H1 (cell line): Measurements from ENCODE around the gene ZPBP2. TPM values are rescaled to one million over a fixed set of nuclear protein-coding genes. Genes with fewer than 3 reads are reported as not detected.

Source experiments
- CTCF ChIA-PET: fragments of 300-600 bp; sonication (Branson Sonifier 250); formaldehyde crosslinking; loops from one replicate; lab custom pipeline; 2021; ENCODE audit not compliant: partially characterized antibody; lab: Charles Lee
- POLR2A ChIA-PET: fragments of 300-600 bp; sonication (Branson Sonifier 250); formaldehyde crosslinking; loops from one replicate; lab custom pipeline; 2021; ENCODE audit warnings: inconsistent platforms; ENCODE audit not compliant: partially characterized antibody; lab: Charles Lee
- DNase-seq, 2 experiments: peaks; one replicate each; pipeline versions ENCODE4 v3.0.0 to v3.0.0-alpha.2; 2010 to 2022; ENCODE audit warnings: low spot score in 2 of 2, low read depth in 1 of 2, mixed read lengths in 1 of 2
- FAIRE-seq: peaks from 2 replicates; lab custom pipeline; 2011; peaks lifted over from hg19 to GRCh38; lab: Jason Lieb, UNC
- H2AFZ ChIP-seq: 2 replicates; pipeline ENCODE4 v1.8.1; 2012; ENCODE audit warnings: low read length, inconsistent platforms
- H2AK5ac ChIP-seq: 2 replicates; pipeline ENCODE4 v1.6.1; 2013; ENCODE audit warnings: low read depth, low read length
- H2BK120ac ChIP-seq: replicated peaks from 2 replicates; pipeline ENCODE3; 2013; ENCODE audit warnings: low read depth, low read length, inconsistent platforms
- H2BK12ac ChIP-seq: 2 replicates; pipeline ENCODE4 v1.6.1; 2013; ENCODE audit warnings: low read depth, low read length
- H2BK15ac ChIP-seq: 2 replicates; pipeline ENCODE4 v1.6.1; 2013; ENCODE audit warnings: low read length
- H2BK20ac ChIP-seq: 2 replicates; pipeline ENCODE4 v1.6.1; 2013; ENCODE audit warnings: low read length
- H2BK5ac ChIP-seq: 2 replicates; pipeline ENCODE4 v1.6.1; 2013; ENCODE audit warnings: low read depth, low read length
- H3K14ac ChIP-seq: 2 replicates; pipeline ENCODE4 v1.6.1; 2013; ENCODE audit warnings: inconsistent platforms; ENCODE audit not compliant: insufficient read length
- H3K18ac ChIP-seq: 2 replicates; pipeline ENCODE4 v1.6.1; 2013; ENCODE audit warnings: low read length; ENCODE audit errors: extremely low read depth
- H3K23ac ChIP-seq: 2 replicates; pipeline ENCODE4 v1.6.1; 2013; ENCODE audit warnings: inconsistent platforms; ENCODE audit not compliant: insufficient read length
- H3K23me2 ChIP-seq: 2 replicates; pipeline ENCODE4 v1.6.1; 2013; ENCODE audit warnings: low read depth, low read length
- H3K27ac ChIP-seq: 2 replicates; pipeline ENCODE4 v1.6.1; 2011; ENCODE audit warnings: low read depth, low read length, inconsistent platforms
- H3K27me3 ChIP-seq, 4 experiments: replicated peaks in 1 of 4; 1 replicate in 1 of 4; 2 replicates in 3 of 4; pipeline versions ENCODE4 v1.6.1 to v1.8.1; 2011 to 2013; ENCODE audit warnings: low read length in 3 of 4, mild to moderate bottlenecking in 3 of 4, inconsistent platforms in 2 of 4, mixed read lengths in 2 of 4, moderate library complexity in 1 of 4; ENCODE audit not compliant: control insufficient read depth in 3 of 4, insufficient read depth in 3 of 4; ENCODE audit errors: extremely low read depth in 1 of 4
- H3K36me3 ChIP-seq, 4 experiments: 2 replicates each; pipeline versions ENCODE4 v1.6.1 to v1.8.1; 2011 to 2013; ENCODE audit warnings: mild to moderate bottlenecking in 4 of 4, low read length in 3 of 4, moderate library complexity in 2 of 4, control low read depth in 1 of 4, inconsistent platforms in 1 of 4; ENCODE audit not compliant: insufficient read depth in 4 of 4, control insufficient read depth in 2 of 4
- H3K4ac ChIP-seq: replicated peaks from 2 replicates; pipeline ENCODE3; 2013; ENCODE audit warnings: low read length, low read depth, mixed read lengths, inconsistent platforms; ENCODE audit not compliant: insufficient read length
- H3K4me1 ChIP-seq, 4 experiments: replicated peaks in 1 of 4; 1 replicate in 1 of 4; 2 replicates in 3 of 4; pipeline versions ENCODE4 v1.6.1 to v1.8.1; 2011 to 2013; ENCODE audit warnings: low read length in 3 of 4, inconsistent platforms in 2 of 4, mixed read lengths in 1 of 4; ENCODE audit not compliant: insufficient read depth in 4 of 4, control insufficient read depth in 3 of 4
- H3K4me2 ChIP-seq, 2 experiments: 2 replicates each; pipeline versions ENCODE4 v1.6.1 to v1.8.1; 2011 to 2013; ENCODE audit warnings: low read depth in 2 of 2, low read length in 2 of 2, control low read depth in 1 of 2, inconsistent platforms in 1 of 2, mild to moderate bottlenecking in 1 of 2; ENCODE audit not compliant: insufficient read depth in 1 of 2
- H3K4me3 ChIP-seq, 4 experiments: fragments of 200-600, 300-600 bp in 1 of 4; sonication (generic), shearing (Covaris generic), sonication (Bioruptor Twin) in 1 of 4; 2 replicates each; pipeline versions ENCODE4 v1.5.1 to v1.8.1; 2011 to 2016; ENCODE audit warnings: low read length in 4 of 4, low read depth in 3 of 4, control low read depth in 2 of 4, inconsistent platforms in 2 of 4, mild to moderate bottlenecking in 2 of 4, mixed read lengths in 1 of 4, moderate library complexity in 1 of 4; ENCODE audit not compliant: insufficient read depth in 2 of 4; ENCODE audit errors: extremely low read depth in 1 of 4
- H3K56ac ChIP-seq: replicated peaks from 2 replicates; pipeline ENCODE3; 2013; ENCODE audit warnings: low read depth, mild to moderate bottlenecking, mixed read lengths, low read length, inconsistent platforms; ENCODE audit not compliant: insufficient read length
- H3K79me1 ChIP-seq: 2 replicates; pipeline ENCODE4 v1.6.1; 2013; ENCODE audit warnings: low read depth, low read length, control low read depth
- H3K79me2 ChIP-seq, 2 experiments: 2 replicates each; pipeline versions ENCODE4 v1.6.1 to v1.8.1; 2012 to 2013; ENCODE audit warnings: low read length in 2 of 2, mild to moderate bottlenecking in 2 of 2, inconsistent platforms in 1 of 2; ENCODE audit not compliant: insufficient read depth in 2 of 2, control insufficient read depth in 1 of 2
- H3K9ac ChIP-seq, 4 experiments: replicated peaks in 1 of 4; 1 replicate in 1 of 4; 2 replicates in 3 of 4; pipeline versions ENCODE4 v1.6.1 to v1.8.1; 2011 to 2013; ENCODE audit warnings: low read depth in 3 of 4, low read length in 3 of 4, control low read depth in 2 of 4, mild to moderate bottlenecking in 2 of 4, moderate library complexity in 2 of 4, inconsistent platforms in 1 of 4; ENCODE audit errors: extremely low read depth in 1 of 4
- H3K9me3 ChIP-seq, 2 experiments: 2 replicates each; pipeline versions ENCODE4 v1.6.1 to v1.8.1; 2012 to 2013; ENCODE audit warnings: mild to moderate bottlenecking in 2 of 2, moderate library complexity in 2 of 2, control low read depth in 1 of 2, inconsistent platforms in 1 of 2, low read depth in 1 of 2, low read length in 1 of 2, mixed read lengths in 1 of 2; ENCODE audit not compliant: insufficient read depth in 2 of 2
- H4K20me1 ChIP-seq, 2 experiments: replicated peaks in 1 of 2; 2 replicates each; pipeline versions ENCODE3 to v1.8.1; 2011 to 2013; ENCODE audit warnings: inconsistent platforms in 2 of 2, low read length in 2 of 2, mild to moderate bottlenecking in 1 of 2; ENCODE audit not compliant: insufficient read depth in 2 of 2, control insufficient read depth in 1 of 2
- H4K5ac ChIP-seq: 2 replicates; pipeline ENCODE4 v1.6.1; 2013; ENCODE audit warnings: low read length, low read depth, mixed read lengths, inconsistent platforms; ENCODE audit not compliant: insufficient read length
- H4K8ac ChIP-seq: 2 replicates; pipeline ENCODE4 v1.8.0; 2013; ENCODE audit warnings: mild to moderate bottlenecking, moderate library complexity, low read length, inconsistent platforms; ENCODE audit not compliant: insufficient read depth; ENCODE audit errors: extremely low read depth
- H4K91ac ChIP-seq: replicated peaks from 2 replicates; pipeline ENCODE3; 2013; ENCODE audit warnings: low read length, mixed read lengths, inconsistent platforms; ENCODE audit not compliant: insufficient read length
- HDAC6 ChIP-seq: IDR thresholded peaks from one replicate; pipeline ENCODE4 v1.7.1; 2012; ENCODE audit warnings: low read depth, mild to moderate bottlenecking, inconsistent platforms, low read length, moderate library complexity
- POLR2AphosphoS5 ChIP-seq: IDR thresholded peaks from 2 replicates; pipeline ENCODE4 v1.6.1; 2011; ENCODE audit warnings: low read depth, low read length
- WGBS, 2 experiments: shearing (Covaris generic) in 1 of 2; methylation state at CpG; one replicate each; pipeline versions ENCODE4 v1.1.6 to v1.1.7; 2013 to 2015; ENCODE audit warnings: low lambda C conversion rate in 2 of 2, mixed read lengths in 2 of 2, inconsistent platforms in 1 of 2, low coverage in 1 of 2, missing lambda C conversion rate in 1 of 2; ENCODE audit not compliant: insufficient replicate concordance in 2 of 2, insufficient coverage in 1 of 2, insufficient read length in 1 of 2; ENCODE audit errors: extremely low coverage in 1 of 2, missing lambda C conversion rate in 1 of 2; 5-methylcytosine and 5-hydroxymethylcytosine counted together
- polyA plus RNA-seq, 7 experiments: library from polyadenylated mRNA; depleted of rRNA in 3 of 7; stranded (reverse) in 5 of 7; unstranded in 2 of 7; fragments of >200 nt in 5 of 7; fragments of 200-250 nt in 2 of 7; gene quantifications; 1 replicate in 5 of 7; 2 replicates in 1 of 7; 4 replicates in 1 of 7; pipeline versions ENCODE4 v1.2.1 to v1.2.3, GENCODE V29; 2011 to 2013; ENCODE audit warnings: missing spikeins in 2 of 7, mixed read lengths in 2 of 7
- total RNA-seq: library from RNA; stranded (reverse); fragmentation: NEBNext Ultra II Directional; extraction: Animal tissue kit (Norgen Biotek cat#: 25700); gene quantifications from 2 replicates; pipeline ENCODE4 v1.2.1, GENCODE V29; 2021

Gene ZPBP2
- total and polyA plus RNA-seq, 2 of the 8 experiments (the other 6 are each of a cell fraction or from before 2014, with no cell fraction given), result not detected

GRCh38 chr17:39925282-39926134 lies 57.5 kb downstream of the ZPBP2 start:
- no peaks in the 10 kb centered on the region for H3K27me3 ChIP-seq
- no peak for TF ChIP-seq HDAC6
- peak; percentile 34; the same call in 1 of the 2 replicates for TF ChIP-seq POLR2AphosphoS5
- TF ChIP-seq, all 59 proteins: peak for 1
- Histone ChIP-seq H3K23me2 (peaks cover 8% of the 10 kb centered on the region; the same call in 1 of the 2 replicates), H2AFZ (no peak overlapping the region), H3K27ac (no peak overlapping the region; the same call in 1 of the 2 replicates), H3K9me3 (no peaks in the 10 kb centered on the region), H3K79me1 (peaks cover 13% of the 10 kb centered on the region), H3K4me3 (no peak overlapping the region), H3K56ac (no peak overlapping the region), H3K36me3 (peaks cover 11 to 22% (median 18%) of the 10 kb centered on the region in 4 experiments; a peak in 7 of 8 replicates), H3K4me2 (peak overlapping the region; percentile 82 to 89; a peak in 3 of 4 replicates), H2BK5ac (no peak overlapping the region), H3K23ac (no peak overlapping the region), H4K8ac (no peak overlapping the region), H3K14ac (no peak overlapping the region), H2BK20ac (no peak overlapping the region), H3K4ac (no peak overlapping the region), H3K4me1 (peaks cover 9 to 26% (median 14%) of the 10 kb centered on the region in 4 experiments), H2BK12ac (no peak overlapping the region), H2AK5ac (no peak overlapping the region), H3K18ac (no peak overlapping the region), H3K9ac (no peak overlapping the region; a peak in 1 of 7 replicates), H4K5ac (no peak overlapping the region), H2BK15ac (no peak overlapping the region), H3K79me2 (peaks cover 0 to 30% of the 10 kb centered on the region in 2 experiments; a peak in 2 of 4 replicates), H4K20me1 (peaks cover 18 to 19% of the 10 kb centered on the region in 2 experiments), H4K91ac (no peak overlapping the region), H2BK120ac (no peak overlapping the region)
- ChIA-PET CTCF (interaction anchor here (1.3 to 1.5 kb wide), 2 partner anchors 10 to 29 kb away, joined by 3 to 6 read pairs; no protein-coding TSS in a partner anchor), POLR2A (interaction anchor here (1.2 to 2.8 kb wide), 4 partner anchors 8 to 17 kb away, joined by 3 to 10 read pairs (median 6); no protein-coding TSS in a partner anchor)
- DNase-seq, result no peak
- FAIRE-seq, result no peak
- 91% methylated on average over 11 of the region's 11 CpGs; no CpG with 5 or more reads in 1 of the 2 experiments for WGBS, 2 experiments
